Measurements from ENCODE around the gene TNFRSF21.
"Not testable (repeated sequence)": the region's sequence is repeated elsewhere in the genome, so short reads cannot be mapped to it uniquely, and the experiment has no call there.

TNFRSF21 gene

GRCh38 chr6:47309291-47310130 lies at the start of gene TNFRSF21:
Gene TNFRSF21, minus strand, starts transcription at chr6:47309905. Its CDS starts 394 bp downstream, at chr6:47309511.
- DNase-seq (ENCODE audit: low spot score): peak; percentile 95

- no peak for DNase-seq (ENCODE audit: low spot score)
Measured at GRCh38 chr6:47358440-47359225, 48.9 kb upstream of the TNFRSF21 start.

GRCh38 chr6:47357827-47358226 lies 48.1 kb upstream of the TNFRSF21 start:
- DNase-seq (ENCODE audit: low spot score): no peak

- DNase-seq (ENCODE audit: low spot score): no peak
Measured at GRCh38 chr6:47355496-47355895, 45.8 kb upstream of the TNFRSF21 start.

- DNase-seq (ENCODE audit: low spot score): no peak
Measured at GRCh38 chr6:47353871-47354270, 44.2 kb upstream of the TNFRSF21 start.

- no peak for DNase-seq (ENCODE audit: low spot score)
Measured at GRCh38 chr6:47352966-47353365, 43.3 kb upstream of the TNFRSF21 start.

GRCh38 chr6:47352194-47352920 lies 42.7 kb upstream of the TNFRSF21 start:
- no peak for DNase-seq (ENCODE audit: low spot score)

- no peak for DNase-seq (ENCODE audit: low spot score)
Measured at GRCh38 chr6:47351621-47352020, 41.9 kb upstream of the TNFRSF21 start.

GRCh38 chr6:47349931-47350330 lies 40.2 kb upstream of the TNFRSF21 start:
- no peak for DNase-seq (ENCODE audit: low spot score)

GRCh38 chr6:47348316-47348863 lies 38.7 kb upstream of the TNFRSF21 start:
- DNase-seq (ENCODE audit: low spot score): no peak

- no peak for DNase-seq (ENCODE audit: low spot score)
Measured at GRCh38 chr6:47345761-47346160, 36.1 kb upstream of the TNFRSF21 start.

GRCh38 chr6:47344022-47344421 lies 34.3 kb upstream of the TNFRSF21 start:
- no peak for DNase-seq (ENCODE audit: low spot score)

- no peak for DNase-seq (ENCODE audit: low spot score)
Measured at GRCh38 chr6:47343600-47343999, 33.9 kb upstream of the TNFRSF21 start.

- no peak for DNase-seq (ENCODE audit: low spot score)
Measured at GRCh38 chr6:47342824-47343223, 33.1 kb upstream of the TNFRSF21 start.

GRCh38 chr6:47337519-47337918 lies 27.8 kb upstream of the TNFRSF21 start:
- DNase-seq (ENCODE audit: low spot score): no peak

GRCh38 chr6:47336334-47336733 lies 26.6 kb upstream of the TNFRSF21 start:
- DNase-seq (ENCODE audit: low spot score): no peak

- DNase-seq (ENCODE audit: low spot score): no peak
Measured at GRCh38 chr6:47335466-47335865, 25.8 kb upstream of the TNFRSF21 start.

GRCh38 chr6:47334334-47334733 lies 24.6 kb upstream of the TNFRSF21 start:
- no peak for DNase-seq (ENCODE audit: low spot score)

GRCh38 chr6:47328606-47329005 lies 18.9 kb upstream of the TNFRSF21 start:
- not testable (repeated sequence) for DNase-seq (ENCODE audit: low spot score)

- not testable (repeated sequence) for DNase-seq (ENCODE audit: low spot score)
Measured at GRCh38 chr6:47328139-47328538, 18.4 kb upstream of the TNFRSF21 start.

- no peak for DNase-seq (ENCODE audit: low spot score)
Measured at GRCh38 chr6:47323887-47324286, 14.2 kb upstream of the TNFRSF21 start.

- no peak for DNase-seq (ENCODE audit: low spot score)
Measured at GRCh38 chr6:47323321-47323720, 13.6 kb upstream of the TNFRSF21 start.
